HG02642 (cell line): Measurements from ENCODE around the gene ABCC9.

Source experiments
- ATAC-seq: cut with Tn5 transposase; IDR thresholded peaks from one replicate; pipeline ENCODE4 v1.9.1; 2021; ENCODE audit warnings: mild to moderate bottlenecking; ENCODE audit not compliant: unreplicated experiment, poor library complexity

Gene ABCC9

GRCh38 chr12:21940549-21941505 lies at the start of gene ABCC9:
Gene ABCC9 (minus strand): TSS chr12:21941426. CDS start chr12:21936674, 4,752 bp downstream.
- ATAC-seq: no peak

DNA sequence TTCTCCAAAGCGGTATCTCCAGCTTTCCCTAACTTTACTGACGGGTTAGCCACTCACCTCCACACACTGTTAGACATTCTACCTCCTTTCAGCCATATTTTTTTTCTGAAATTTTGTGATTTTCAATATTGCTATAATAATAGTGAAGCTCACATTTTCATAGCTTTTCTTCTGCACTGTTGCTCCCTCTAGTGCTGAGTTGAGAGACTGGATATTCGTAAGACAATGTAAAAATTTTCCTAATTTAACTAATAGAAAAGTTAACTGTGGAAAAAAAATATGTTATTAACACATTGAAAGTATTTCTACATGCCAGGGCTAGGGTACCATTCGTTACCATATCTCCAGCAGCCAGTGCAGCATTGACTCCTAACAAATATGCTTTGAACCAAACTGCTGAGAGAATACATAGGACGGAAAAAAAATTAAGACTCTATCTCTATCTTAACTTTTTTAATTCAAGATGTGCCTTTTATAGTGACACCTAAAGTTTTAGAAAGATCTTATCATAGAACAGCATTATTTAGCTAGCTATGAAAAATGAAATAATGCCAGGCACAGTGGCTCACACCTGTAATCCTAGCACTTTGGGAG lies 48.7 kb upstream of the ABCC9 start:
- ATAC-seq: no peak

GRCh38 chr12:21988619-21989018 lies 47.4 kb upstream of the ABCC9 start:
- no peak for ATAC-seq

DNA sequence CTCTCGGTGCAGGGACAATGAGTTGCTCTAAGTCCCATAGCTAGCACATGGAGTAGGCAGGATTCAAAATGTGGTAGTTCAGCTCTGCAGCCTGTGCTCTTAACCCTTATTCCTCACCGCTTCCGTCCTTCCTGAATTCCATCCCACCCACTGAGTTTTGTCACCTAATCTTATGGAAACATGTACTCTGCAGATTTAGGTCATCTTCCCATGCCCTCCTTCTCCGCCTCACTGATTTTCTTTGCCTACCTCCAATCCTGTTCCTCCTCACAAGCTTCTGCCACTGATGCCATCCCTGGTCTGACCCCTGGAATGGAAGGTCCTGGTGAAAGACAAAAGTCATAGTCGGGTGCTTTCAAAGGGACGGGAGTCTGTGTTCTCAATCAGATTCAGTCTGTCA lies 46.5 kb upstream of the ABCC9 start:
- no peak for ATAC-seq

DNA sequence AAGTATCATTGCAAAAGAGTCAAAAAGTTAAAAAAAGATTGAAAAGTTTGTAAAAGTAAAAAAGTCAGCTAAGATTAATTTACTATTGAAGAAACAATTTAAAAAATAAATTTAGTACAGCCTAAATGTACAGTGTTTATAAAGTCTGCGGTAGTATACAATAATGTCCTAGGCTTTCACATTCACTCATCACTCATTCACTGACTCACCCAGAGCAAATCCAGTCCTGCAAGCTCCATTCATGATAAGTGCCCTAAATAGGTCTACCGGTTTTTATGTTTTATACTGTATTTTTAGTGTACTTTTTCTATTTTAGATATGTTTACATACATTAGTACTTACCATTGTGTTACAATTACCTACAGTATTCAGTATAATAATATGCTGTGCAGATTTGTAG lies 43.9 kb upstream of the ABCC9 start:
- ATAC-seq: no peak

GRCh38 chr12:21984375-21984774 lies 43.1 kb upstream of the ABCC9 start:
- no peak for ATAC-seq

- no peak for ATAC-seq
These were observed 41.9 kb upstream of the ABCC9 start for GRCh38 chr12:21983095-21983494.

DNA sequence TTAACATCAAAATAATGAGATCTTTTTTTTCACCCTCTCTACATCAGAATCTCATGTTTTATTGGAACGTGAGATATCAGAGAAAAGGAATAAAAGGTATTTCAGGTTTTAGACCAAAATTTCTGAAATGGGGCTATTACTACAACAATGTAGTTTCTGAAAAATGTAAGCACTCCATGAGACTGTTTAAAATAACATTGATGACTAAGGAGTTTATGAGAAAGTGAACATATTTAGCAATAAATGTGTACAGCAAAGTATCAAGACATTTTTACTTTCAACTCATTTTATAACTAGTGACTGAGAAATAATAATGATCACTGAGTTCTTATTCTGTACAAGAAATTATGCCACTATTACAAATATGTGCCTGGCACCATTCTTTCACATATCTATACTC lies 39.3 kb upstream of the ABCC9 start:
- ATAC-seq: no peak

DNA sequence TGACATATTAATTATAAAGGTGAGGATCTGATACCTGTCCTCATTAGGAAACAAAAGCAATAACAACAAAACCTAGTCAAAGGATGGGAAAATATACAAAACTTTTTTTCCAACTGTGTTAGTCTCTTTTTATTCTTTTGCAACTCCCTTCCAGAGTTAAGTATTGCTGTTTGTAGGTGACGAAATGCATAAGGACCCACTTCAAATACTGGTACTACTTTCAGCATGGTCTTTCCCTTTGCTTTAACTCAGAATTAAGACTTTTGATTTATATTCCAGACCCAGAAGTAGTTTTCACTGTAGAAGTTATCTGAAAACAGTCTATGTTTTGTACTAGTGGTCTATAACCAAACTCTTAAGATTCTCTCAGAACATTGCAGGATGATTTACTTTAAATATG lies 34.1 kb upstream of the ABCC9 start:
- ATAC-seq: no peak

- ATAC-seq: no peak
These were observed 32.0 kb upstream of the ABCC9 start for GRCh38 chr12:21973221-21973620.

DNA sequence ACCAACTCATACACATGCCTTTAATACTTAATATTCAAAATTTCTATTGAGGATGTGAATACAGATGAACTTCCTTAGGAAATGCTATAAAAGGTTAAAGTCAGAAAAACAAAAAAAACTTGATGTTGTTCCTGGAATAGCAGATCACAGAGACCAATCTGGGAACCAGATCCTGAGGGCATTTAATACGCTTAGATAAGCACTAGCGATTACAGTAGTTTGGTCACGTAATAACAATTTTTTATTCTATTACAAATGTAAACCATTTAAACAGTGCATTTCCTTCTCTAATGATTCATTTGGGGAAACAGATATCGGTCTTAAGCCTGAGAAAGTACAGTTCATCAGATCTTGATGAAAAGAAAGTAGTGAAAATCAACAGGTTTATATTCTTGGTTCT lies 30.8 kb upstream of the ABCC9 start:
- no peak for ATAC-seq

- ATAC-seq: no peak
These were observed 30.1 kb upstream of the ABCC9 start for GRCh38 chr12:21971344-21971743.

DNA sequence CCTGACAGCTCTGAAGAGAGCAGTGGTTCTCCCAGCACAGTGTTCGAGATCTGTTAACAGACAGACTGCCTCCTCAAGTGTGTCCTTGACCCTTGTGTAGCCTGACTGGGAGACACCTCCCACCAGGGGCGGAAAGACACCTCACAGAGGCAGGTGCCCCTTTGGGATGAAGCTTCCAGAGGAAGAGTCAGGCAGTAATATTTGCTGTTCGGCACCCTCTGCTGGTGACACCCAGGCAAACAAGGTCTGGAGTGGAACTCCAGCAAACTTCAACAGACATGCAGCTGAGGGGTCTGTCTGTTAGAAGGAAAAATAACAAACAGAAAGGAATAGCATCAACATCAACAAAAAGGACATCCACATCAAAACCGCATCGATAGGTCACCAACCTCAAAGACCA lies 21.6 kb upstream of the ABCC9 start:
- ATAC-seq: no peak

DNA sequence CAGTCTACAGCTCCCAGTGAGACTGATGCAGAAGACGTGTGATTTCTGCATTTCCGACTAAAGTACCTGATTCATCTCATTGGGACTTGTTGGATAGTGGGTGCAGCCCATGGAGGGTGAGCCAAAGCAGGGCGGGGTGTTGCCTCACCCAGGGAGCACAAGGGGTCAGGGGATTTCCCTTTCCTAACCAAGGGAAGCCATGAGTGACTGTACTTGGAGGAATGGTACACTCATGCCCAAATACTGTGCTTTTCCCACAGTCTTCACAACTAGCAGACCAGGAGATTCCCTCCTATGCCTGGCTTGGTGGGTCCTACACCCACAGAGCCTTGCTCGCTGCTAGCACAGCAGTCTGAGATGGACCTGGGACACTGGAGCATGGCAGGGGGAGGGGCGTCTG lies 21.0 kb upstream of the ABCC9 start:
- no peak for ATAC-seq

DNA sequence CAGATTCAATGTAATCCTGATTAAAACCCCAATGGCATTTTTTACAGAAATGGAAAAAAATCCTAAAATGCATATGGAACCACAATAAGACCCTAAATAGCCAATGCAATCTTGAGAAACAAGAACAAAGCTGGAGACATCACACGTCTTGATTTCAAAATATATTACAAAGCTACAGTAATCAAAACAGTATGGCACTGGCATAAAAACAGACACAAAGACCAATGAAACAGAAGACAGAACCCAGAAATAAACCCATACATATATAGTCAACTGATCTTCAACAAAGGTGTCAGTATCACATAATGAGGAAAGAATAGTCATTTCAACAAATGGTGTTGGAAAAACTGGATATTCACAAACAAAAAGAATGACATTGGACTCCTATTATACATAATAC lies 9.4 kb upstream of the ABCC9 start:
- ATAC-seq: no peak

GRCh38 chr12:21949036-21949435 lies 7.8 kb upstream of the ABCC9 start:
- ATAC-seq: no peak

GRCh38 chr12:21946983-21947382 lies 5.8 kb upstream of the ABCC9 start:
- ATAC-seq: no peak

- no peak for ATAC-seq
These were observed 3.8 kb upstream of the ABCC9 start for GRCh38 chr12:21945002-21945401.

- ATAC-seq: no peak
These were observed 1.1 kb upstream of the ABCC9 start for GRCh38 chr12:21942377-21942703.

DNA sequence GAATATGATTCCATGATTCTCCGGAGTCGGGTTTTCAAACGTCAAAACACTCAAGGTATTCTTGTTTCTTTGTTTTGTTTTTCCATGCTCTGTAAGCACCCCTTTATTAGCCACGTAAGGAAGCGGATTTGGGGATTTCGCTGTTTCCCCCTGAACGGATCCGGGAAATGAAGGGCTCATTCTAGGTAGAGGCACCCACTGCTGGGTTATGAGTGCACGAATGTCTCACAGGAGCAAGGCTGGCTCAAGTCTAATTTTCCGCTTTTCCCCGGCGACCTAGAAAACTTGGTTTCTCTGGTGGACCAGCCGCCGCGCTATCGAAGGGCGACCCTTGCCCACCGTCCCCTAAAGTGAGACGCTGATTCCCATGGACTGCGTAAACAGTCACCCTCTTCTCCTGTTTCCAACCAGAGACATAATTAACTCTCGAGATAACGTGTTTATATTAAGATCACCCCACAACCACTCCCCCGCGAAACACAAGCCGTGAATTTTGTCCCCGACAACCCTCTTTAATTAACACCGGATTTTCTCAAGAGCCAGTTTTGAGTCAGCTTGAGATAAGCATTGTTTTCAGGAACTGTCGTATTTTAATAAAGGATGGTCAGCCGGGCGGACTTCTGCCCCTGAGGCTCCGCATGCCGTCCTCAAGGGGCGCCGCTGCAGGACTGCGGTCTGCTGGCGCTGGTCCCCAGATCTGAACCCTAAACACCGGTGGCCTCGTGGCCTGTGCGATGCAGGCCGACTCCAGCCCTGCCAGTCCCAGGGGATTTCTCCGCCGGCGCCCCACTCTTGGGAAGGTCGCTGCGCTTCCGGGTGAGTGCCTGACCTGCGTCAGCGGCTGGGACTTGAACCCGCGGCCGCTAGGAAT lies 515 bp upstream of the ABCC9 start:
- no peak for ATAC-seq

- no peak for ATAC-seq
These were observed 1.8 kb downstream of the ABCC9 start for GRCh38 chr12:21939435-21939834.
